Head of caudate nucleus (tissue), 42 donors: Measurements from ENCODE around the gene PIGQ.

ENCODE experiments used
- DNase-seq, 42 donors: peaks; one replicate each; pipeline versions ENCODE4 v3.0.0 to v3.0.0-alpha.2; 2020 to 2021; ENCODE audit warnings: mixed read lengths in 7 of 42
- intact Hi-C: fragments of 100-400 bp; cut with DNase I; formaldehyde crosslinking; loops from one replicate; pipeline ENCODE4 v1.15.0; 2022

PIGQ gene

GRCh38 chr16:561957-562938 is 7.5 kb upstream of the PIGQ start:
- intact Hi-C loops: no loop called here
- DNase-seq: no peak

- intact Hi-C loops: no loop called here
- no peak for DNase-seq
These were observed 6.6 kb upstream of the PIGQ start for GRCh38 chr16:563072-563644.

GRCh38 chr16:564690-565418 is 4.9 kb upstream of the PIGQ start:
- intact Hi-C loops: no loop called here
- DNase-seq: no peak

GRCh38 chr16:565419-566330 is 4.1 kb upstream of the PIGQ start:
- no peak for DNase-seq
- intact Hi-C loops: no loop called here

- DNase-seq: peak in 10 of 42 donors; percentile 12 to 48 (median 30)
- intact Hi-C loops: no loop called here
These were observed 3.0 kb upstream of the PIGQ start, which contains the start of gene NHLRC4 for GRCh38 chr16:566475-567372. Gene NHLRC4 (plus strand): TSS chr16:567005. CDS start chr16:568048, 1,043 bp downstream.

- intact Hi-C loops: no loop called here
- no peak for DNase-seq
These were observed 2.2 kb upstream of the PIGQ start for GRCh38 chr16:567373-568256.

GRCh38 chr16:568401-569258 is 1.1 kb upstream of the PIGQ start:
- DNase-seq: no peak

GRCh38 chr16:572865-573650 is 3.3 kb downstream of the PIGQ start:
- no peak for DNase-seq
- intact Hi-C loops: no loop called here

More at GRCh38 chr16:568401-569258, 1.1 kb upstream of the PIGQ start:
- intact Hi-C loops: no loop called here

GRCh38 chr16:574021-574760 is 4.4 kb downstream of the PIGQ start:
- DNase-seq: no peak
- intact Hi-C loops: no loop called here

GRCh38 chr16:575354-576196 is 5.8 kb downstream of the PIGQ start:
- intact Hi-C loops: no loop called here
- DNase-seq: no peak

GRCh38 chr16:576197-576822 is 6.5 kb downstream of the PIGQ start:
- DNase-seq: no peak
- intact Hi-C loops: no loop called here

GRCh38 chr16:576823-577201 is 7.0 kb downstream of the PIGQ start:
- DNase-seq: no peak
- intact Hi-C loops: no loop called here

- DNase-seq: no peak
- intact Hi-C loops: no loop called here
These were observed 8.0 kb downstream of the PIGQ start for GRCh38 chr16:577796-578195.
